GM23338 (cell line): ENCODE data around the gene TNIP1. TPM values are rescaled to one million over a fixed set of nuclear protein-coding genes. Genes with fewer than 3 reads are reported as not detected.

Source experiments
- ATAC-seq: fragments of 200-7000 bp; cut with Tn5 transposase; 3 replicates; pipeline ENCODE4 v1.9.1; 2020
- DNase-seq: peaks from one replicate; pipeline ENCODE4 v3.0.0-alpha.2; 2015; ENCODE audit warnings: low spot score
- H2AFZ ChIP-seq: fragments of 200-600 bp; sonication (generic); 2 replicates; pipeline ENCODE4 v1.8.0; 2016; ENCODE audit warnings: antibody characterized with exemption, mild to moderate bottlenecking, moderate library complexity
- H3F3A ChIP-seq: fragments of 200-600 bp; sonication (generic); replicated peaks from 2 replicates; pipeline ENCODE4 v1.8.0; 2017; ENCODE audit warnings: antibody characterized with exemption, mixed run types, low read depth
- H3K27ac ChIP-seq: fragments of 200-600 bp; sonication (generic); 2 replicates; pipeline ENCODE4 v1.6.1; 2016; ENCODE audit warnings: low read depth
- H3K27me3 ChIP-seq: fragments of 200-600 bp; sonication (generic); 2 replicates; pipeline ENCODE4 v1.8.0; 2016; ENCODE audit warnings: mild to moderate bottlenecking, mixed run types, moderate library complexity; ENCODE audit not compliant: insufficient read depth
- H3K36me3 ChIP-seq: fragments of 200-600 bp; sonication (generic); 2 replicates; pipeline ENCODE4 v1.8.0; 2016; ENCODE audit warnings: mild to moderate bottlenecking; ENCODE audit not compliant: insufficient read depth
- H3K4me1 ChIP-seq: fragments of 200-600 bp; sonication (generic); 2 replicates; pipeline ENCODE4 v1.8.0; 2016; ENCODE audit warnings: mild to moderate bottlenecking, moderate library complexity; ENCODE audit not compliant: insufficient read depth
- H3K4me2 ChIP-seq: fragments of 200-600 bp; sonication (generic); 2 replicates; pipeline ENCODE4 v1.7.1; 2017; ENCODE audit warnings: mixed run types
- H3K4me3 ChIP-seq: fragments of 200-600 bp; sonication (generic); 2 replicates; pipeline ENCODE4 v1.6.1; 2016; ENCODE audit warnings: mixed run types
- H3K79me2 ChIP-seq: fragments of 200-600 bp; sonication (generic); replicated peaks from 2 replicates; pipeline ENCODE4 v1.8.0; 2017; ENCODE audit warnings: mild to moderate bottlenecking; ENCODE audit not compliant: insufficient read depth
- H3K9me2 ChIP-seq: fragments of 200-600 bp; sonication (generic); 2 replicates; pipeline ENCODE4 v1.8.0; 2017; ENCODE audit not compliant: insufficient read depth
- H4K20me1 ChIP-seq: fragments of 200-600 bp; sonication (generic); replicated peaks from 2 replicates; pipeline ENCODE4 v1.8.0; 2017; ENCODE audit warnings: mild to moderate bottlenecking; ENCODE audit not compliant: insufficient read depth
- H3K27ac Mint-ChIP-seq: 2 replicates; pipeline ENCODE4 v1.8.0; 2020; ENCODE audit warnings: inconsistent platforms, mild to moderate bottlenecking, moderate library complexity, mixed read lengths
- H3K27me3 Mint-ChIP-seq: 3 replicates; pipeline ENCODE4 v1.8.0; 2022; ENCODE audit warnings: low read depth, mild to moderate bottlenecking, moderate library complexity, mixed read lengths, inconsistent platforms; ENCODE audit not compliant: insufficient read depth, poor library complexity
- H3K36me3 Mint-ChIP-seq: 3 replicates; pipeline ENCODE4 v1.8.0; 2021; ENCODE audit warnings: low read depth, mild to moderate bottlenecking, inconsistent platforms, moderate library complexity, mixed read lengths
- H3K4me1 Mint-ChIP-seq: 3 replicates; pipeline ENCODE4 v1.8.0; 2020; ENCODE audit warnings: mild to moderate bottlenecking, inconsistent platforms, mixed read lengths
- H3K4me3 Mint-ChIP-seq: 3 replicates; pipeline ENCODE4 v1.8.0; 2021; ENCODE audit warnings: moderate library complexity, mild to moderate bottlenecking, inconsistent platforms, mixed read lengths
- H3K9me3 Mint-ChIP-seq: 3 replicates; pipeline ENCODE4 v1.8.0; 2020; ENCODE audit warnings: moderate library complexity, mild to moderate bottlenecking, inconsistent platforms, mixed read lengths
- CREB1 ChIP-seq: fragments of 250-450 bp; sonication (Bioruptor Pico); IDR thresholded peaks from 2 replicates; pipeline ENCODE4 v1.5.0; 2020; ENCODE audit warnings: low read depth, mild to moderate bottlenecking, moderate library complexity
- CTCF ChIP-seq, 2 experiments: fragments of 200-600 bp in 1 of 2; sonication (generic) in 1 of 2; conservative IDR thresholded peaks; 2 replicates each; pipeline versions ENCODE4 v1.5.1 to v1.6.1; 2016 to 2017; ENCODE audit warnings: antibody characterized with exemption in 2 of 2, low read depth in 2 of 2, mild to moderate bottlenecking in 2 of 2, moderate library complexity in 1 of 2
- EZH2 ChIP-seq: fragments of 200-600 bp; sonication (generic); IDR thresholded peaks from one replicate; pipeline ENCODE4 v1.8.0; 2017; ENCODE audit warnings: antibody characterized with exemption, mild to moderate bottlenecking, low read depth; ENCODE audit not compliant: unreplicated experiment
- EZH2phosphoT487 ChIP-seq: fragments of 200-600 bp; sonication (generic); IDR thresholded peaks from one replicate; pipeline ENCODE4 v1.8.1; 2018; ENCODE audit warnings: antibody characterized with exemption; ENCODE audit not compliant: unreplicated experiment
- JUNB ChIP-seq: IDR thresholded peaks from one replicate; pipeline ENCODE4 v1.6.1; 2016; ENCODE audit warnings: antibody characterized with exemption; ENCODE audit not compliant: unreplicated experiment
- NANOG ChIP-seq: IDR thresholded peaks from 2 replicates; pipeline ENCODE4 v1.6.1; 2016; ENCODE audit warnings: antibody characterized with exemption, borderline replicate concordance
- POLR2AphosphoS5 ChIP-seq: IDR thresholded peaks from 2 replicates; pipeline ENCODE4 v1.6.1; 2016; ENCODE audit warnings: antibody characterized with exemption, low read depth
- STAT1 ChIP-seq: IDR thresholded peaks from one replicate; pipeline ENCODE4 v1.6.1; 2016; ENCODE audit warnings: antibody characterized with exemption; ENCODE audit not compliant: unreplicated experiment
- ZNF114 ChIP-seq: fragments of 250-450 bp; sonication (Bioruptor Pico); IDR thresholded peaks from 2 replicates; pipeline ENCODE4 v1.5.0; 2020; ENCODE audit warnings: mild to moderate bottlenecking, moderate library complexity
- ZNF331 ChIP-seq: fragments of 250-450 bp; sonication (Bioruptor Pico); IDR thresholded peaks from 2 replicates; pipeline ENCODE4 v1.5.0; 2020; ENCODE audit warnings: low read depth, mild to moderate bottlenecking, moderate library complexity
- polyA plus RNA-seq: library from polyadenylated mRNA; unstranded; fragments of >200 nt; fragmentation: Nextera tagmentation; extraction: Ambion mirVana; gene quantifications from 2 replicates; pipeline ENCODE4 v1.2.1, GENCODE V29; 2016
- total RNA-seq: library from RNA; depleted of rRNA; stranded (reverse); fragments of >200 nt; shearing (Covaris generic); gene quantifications from 2 replicates; pipeline ENCODE4 v1.2.3, GENCODE V29; 2014
- TF ChIP-seq, protein P1 (sequence below): IDR thresholded peaks from one replicate; pipeline ENCODE4 v1.6.1; 2018; ENCODE audit warnings: antibody characterized with exemption; ENCODE audit not compliant: unreplicated experiment
- TF ChIP-seq, protein P2 (sequence below): fragments of 250-450 bp; sonication (Bioruptor Pico); IDR thresholded peaks from 2 replicates; pipeline ENCODE4 v1.5.0; 2020; ENCODE audit warnings: mild to moderate bottlenecking, moderate library complexity
- TF ChIP-seq, protein P3 (sequence below): IDR thresholded peaks from 2 replicates; pipeline ENCODE4 v1.6.1; 2016; ENCODE audit warnings: antibody characterized with exemption

Gene TNIP1
- total and polyA plus RNA-seq, 2 experiments from 2014 or later, result 10.3 to 29.6 TPM

DNA sequence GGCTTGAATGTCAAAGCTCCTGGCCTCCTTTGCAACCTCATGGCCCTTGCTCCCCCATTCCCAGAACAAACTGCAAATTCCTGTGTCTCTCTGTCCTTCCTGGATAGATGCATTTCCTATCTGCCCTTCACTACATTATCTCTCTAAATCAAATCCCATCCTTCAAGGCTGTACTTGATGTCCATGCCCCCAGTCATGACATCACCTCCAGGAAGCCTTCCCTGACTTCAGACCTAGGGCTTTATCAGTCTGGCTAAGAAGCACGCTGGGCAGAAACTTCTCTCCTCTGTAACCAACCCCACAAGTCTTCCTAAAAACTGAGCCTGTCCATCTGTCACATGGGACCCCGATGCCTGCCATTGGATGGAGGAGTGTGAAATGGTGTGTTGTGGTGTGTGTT is 25.7 kb upstream of the TNIP1 start:
- Histone ChIP-seq H3K4me1 (no peaks in the 10 kb centered on the region), H3K79me2 (no peaks in the 10 kb centered on the region), H4K20me1 (no peaks in the 10 kb centered on the region), H3K27ac (no peak overlapping the region), H3K4me2 (no peak overlapping the region), H3F3A (no peaks in the 10 kb centered on the region), H3K9me2 (no peaks in the 10 kb centered on the region), H3K36me3 (no peaks in the 10 kb centered on the region), H3K27me3 (no peaks in the 10 kb centered on the region), H3K4me3 (no peak overlapping the region), H2AFZ (no peak overlapping the region)
- no peak for DNase-seq
- no peak overlapping the region for H3K4me3 Mint-ChIP-seq
- TF ChIP-seq EZH2 (no peak), JUNB (no peak), STAT1 (no peak), EZH2phosphoT487 (no peak), ZNF331 (CRISPR knock-in tag) (no peak), CTCF (conservative IDR thresholded peaks at IDR 0.05; ENCODE audit: low read depth in 2 of 2) (no peak), CREB1 (CRISPR knock-in tag) (no peak), NANOG (no peak), POLR2AphosphoS5 (no peak), ZNF114 (CRISPR knock-in tag) (no peak)
- TF ChIP-seq, protein P1, sequence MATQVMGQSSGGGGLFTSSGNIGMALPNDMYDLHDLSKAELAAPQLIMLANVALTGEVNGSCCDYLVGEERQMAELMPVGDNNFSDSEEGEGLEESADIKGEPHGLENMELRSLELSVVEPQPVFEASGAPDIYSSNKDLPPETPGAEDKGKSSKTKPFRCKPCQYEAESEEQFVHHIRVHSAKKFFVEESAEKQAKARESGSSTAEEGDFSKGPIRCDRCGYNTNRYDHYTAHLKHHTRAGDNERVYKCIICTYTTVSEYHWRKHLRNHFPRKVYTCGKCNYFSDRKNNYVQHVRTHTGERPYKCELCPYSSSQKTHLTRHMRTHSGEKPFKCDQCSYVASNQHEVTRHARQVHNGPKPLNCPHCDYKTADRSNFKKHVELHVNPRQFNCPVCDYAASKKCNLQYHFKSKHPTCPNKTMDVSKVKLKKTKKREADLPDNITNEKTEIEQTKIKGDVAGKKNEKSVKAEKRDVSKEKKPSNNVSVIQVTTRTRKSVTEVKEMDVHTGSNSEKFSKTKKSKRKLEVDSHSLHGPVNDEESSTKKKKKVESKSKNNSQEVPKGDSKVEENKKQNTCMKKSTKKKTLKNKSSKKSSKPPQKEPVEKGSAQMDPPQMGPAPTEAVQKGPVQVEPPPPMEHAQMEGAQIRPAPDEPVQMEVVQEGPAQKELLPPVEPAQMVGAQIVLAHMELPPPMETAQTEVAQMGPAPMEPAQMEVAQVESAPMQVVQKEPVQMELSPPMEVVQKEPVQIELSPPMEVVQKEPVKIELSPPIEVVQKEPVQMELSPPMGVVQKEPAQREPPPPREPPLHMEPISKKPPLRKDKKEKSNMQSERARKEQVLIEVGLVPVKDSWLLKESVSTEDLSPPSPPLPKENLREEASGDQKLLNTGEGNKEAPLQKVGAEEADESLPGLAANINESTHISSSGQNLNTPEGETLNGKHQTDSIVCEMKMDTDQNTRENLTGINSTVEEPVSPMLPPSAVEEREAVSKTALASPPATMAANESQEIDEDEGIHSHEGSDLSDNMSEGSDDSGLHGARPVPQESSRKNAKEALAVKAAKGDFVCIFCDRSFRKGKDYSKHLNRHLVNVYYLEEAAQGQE, result no peak
- TF ChIP-seq, protein P2, sequence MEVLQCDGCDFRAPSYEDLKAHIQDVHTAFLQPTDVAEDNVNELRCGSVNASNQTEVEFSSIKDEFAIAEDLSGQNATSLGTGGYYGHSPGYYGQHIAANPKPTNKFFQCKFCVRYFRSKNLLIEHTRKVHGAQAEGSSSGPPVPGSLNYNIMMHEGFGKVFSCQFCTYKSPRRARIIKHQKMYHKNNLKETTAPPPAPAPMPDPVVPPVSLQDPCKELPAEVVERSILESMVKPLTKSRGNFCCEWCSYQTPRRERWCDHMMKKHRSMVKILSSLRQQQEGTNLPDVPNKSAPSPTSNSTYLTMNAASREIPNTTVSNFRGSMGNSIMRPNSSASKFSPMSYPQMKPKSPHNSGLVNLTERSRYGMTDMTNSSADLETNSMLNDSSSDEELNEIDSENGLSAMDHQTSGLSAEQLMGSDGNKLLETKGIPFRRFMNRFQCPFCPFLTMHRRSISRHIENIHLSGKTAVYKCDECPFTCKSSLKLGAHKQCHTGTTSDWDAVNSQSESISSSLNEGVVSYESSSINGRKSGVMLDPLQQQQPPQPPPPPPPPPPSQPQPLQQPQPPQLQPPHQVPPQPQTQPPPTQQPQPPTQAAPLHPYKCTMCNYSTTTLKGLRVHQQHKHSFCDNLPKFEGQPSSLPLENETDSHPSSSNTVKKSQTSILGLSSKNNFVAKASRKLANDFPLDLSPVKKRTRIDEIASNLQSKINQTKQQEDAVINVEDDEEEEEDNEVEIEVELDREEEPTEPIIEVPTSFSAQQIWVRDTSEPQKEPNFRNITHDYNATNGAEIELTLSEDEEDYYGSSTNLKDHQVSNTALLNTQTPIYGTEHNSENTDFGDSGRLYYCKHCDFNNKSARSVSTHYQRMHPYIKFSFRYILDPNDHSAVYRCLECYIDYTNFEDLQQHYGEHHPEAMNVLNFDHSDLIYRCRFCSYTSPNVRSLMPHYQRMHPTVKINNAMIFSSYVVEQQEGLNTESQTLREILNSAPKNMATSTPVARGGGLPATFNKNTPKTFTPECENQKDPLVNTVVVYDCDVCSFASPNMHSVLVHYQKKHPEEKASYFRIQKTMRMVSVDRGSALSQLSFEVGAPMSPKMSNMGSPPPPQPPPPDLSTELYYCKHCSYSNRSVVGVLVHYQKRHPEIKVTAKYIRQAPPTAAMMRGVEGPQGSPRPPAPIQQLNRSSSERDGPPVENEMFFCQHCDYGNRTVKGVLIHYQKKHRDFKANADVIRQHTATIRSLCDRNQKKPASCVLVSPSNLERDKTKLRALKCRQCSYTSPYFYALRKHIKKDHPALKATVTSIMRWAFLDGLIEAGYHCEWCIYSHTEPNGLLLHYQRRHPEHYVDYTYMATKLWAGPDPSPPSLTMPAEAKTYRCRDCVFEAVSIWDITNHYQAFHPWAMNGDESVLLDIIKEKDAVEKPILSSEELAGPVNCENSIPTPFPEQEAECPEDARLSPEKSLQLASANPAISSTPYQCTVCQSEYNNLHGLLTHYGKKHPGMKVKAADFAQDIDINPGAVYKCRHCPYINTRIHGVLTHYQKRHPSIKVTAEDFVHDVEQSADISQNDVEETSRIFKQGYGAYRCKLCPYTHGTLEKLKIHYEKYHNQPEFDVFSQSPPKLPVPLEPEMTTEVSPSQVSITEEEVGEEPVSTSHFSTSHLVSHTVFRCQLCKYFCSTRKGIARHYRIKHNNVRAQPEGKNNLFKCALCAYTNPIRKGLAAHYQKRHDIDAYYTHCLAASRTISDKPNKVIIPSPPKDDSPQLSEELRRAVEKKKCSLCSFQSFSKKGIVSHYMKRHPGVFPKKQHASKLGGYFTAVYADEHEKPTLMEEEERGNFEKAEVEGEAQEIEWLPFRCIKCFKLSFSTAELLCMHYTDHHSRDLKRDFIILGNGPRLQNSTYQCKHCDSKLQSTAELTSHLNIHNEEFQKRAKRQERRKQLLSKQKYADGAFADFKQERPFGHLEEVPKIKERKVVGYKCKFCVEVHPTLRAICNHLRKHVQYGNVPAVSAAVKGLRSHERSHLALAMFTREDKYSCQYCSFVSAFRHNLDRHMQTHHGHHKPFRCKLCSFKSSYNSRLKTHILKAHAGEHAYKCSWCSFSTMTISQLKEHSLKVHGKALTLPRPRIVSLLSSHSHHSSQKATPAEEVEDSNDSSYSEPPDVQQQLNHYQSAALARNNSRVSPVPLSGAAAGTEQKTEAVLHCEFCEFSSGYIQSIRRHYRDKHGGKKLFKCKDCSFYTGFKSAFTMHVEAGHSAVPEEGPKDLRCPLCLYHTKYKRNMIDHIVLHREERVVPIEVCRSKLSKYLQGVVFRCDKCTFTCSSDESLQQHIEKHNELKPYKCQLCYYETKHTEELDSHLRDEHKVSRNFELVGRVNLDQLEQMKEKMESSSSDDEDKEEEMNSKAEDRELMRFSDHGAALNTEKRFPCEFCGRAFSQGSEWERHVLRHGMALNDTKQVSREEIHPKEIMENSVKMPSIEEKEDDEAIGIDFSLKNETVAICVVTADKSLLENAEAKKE (CRISPR knock-in tag), result no peak
- TF ChIP-seq, protein P3, sequence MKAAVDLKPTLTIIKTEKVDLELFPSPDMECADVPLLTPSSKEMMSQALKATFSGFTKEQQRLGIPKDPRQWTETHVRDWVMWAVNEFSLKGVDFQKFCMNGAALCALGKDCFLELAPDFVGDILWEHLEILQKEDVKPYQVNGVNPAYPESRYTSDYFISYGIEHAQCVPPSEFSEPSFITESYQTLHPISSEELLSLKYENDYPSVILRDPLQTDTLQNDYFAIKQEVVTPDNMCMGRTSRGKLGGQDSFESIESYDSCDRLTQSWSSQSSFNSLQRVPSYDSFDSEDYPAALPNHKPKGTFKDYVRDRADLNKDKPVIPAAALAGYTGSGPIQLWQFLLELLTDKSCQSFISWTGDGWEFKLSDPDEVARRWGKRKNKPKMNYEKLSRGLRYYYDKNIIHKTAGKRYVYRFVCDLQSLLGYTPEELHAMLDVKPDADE, result no peak
- no peak overlapping the region for H3K27ac Mint-ChIP-seq
- no peaks in the 10 kb centered on the region for H3K4me1 Mint-ChIP-seq
- ATAC-seq, result no peak
- peaks cover 11% of the 10 kb centered on the region for H3K36me3 Mint-ChIP-seq
- H3K27me3 Mint-ChIP-seq, result peaks cover 5% of the 10 kb centered on the region
- H3K9me3 Mint-ChIP-seq, result no peaks in the 10 kb centered on the region
